Mesendoderm (in vitro differentiated cells): ENCODE data around the gene UTS2B.
"Not testable (repeated sequence)": the region's sequence is repeated elsewhere in the genome, so short reads cannot be mapped to it uniquely, and the experiment has no call there.

Source experiments
- DNase-seq: peaks from one replicate; pipeline ENCODE4 v3.0.0; 2013
- H2AK5ac ChIP-seq: 2 replicates; pipeline ENCODE4 v1.6.1; 2013; ENCODE audit warnings: low read length, inconsistent platforms
- H2BK120ac ChIP-seq: 2 replicates; pipeline ENCODE4 v1.6.1; 2013; ENCODE audit warnings: low read depth, mild to moderate bottlenecking, low read length, moderate library complexity, mixed read lengths
- H2BK15ac ChIP-seq: replicated peaks from 2 replicates; pipeline ENCODE4 v1.6.1; 2013; ENCODE audit warnings: low read depth, mild to moderate bottlenecking, moderate library complexity
- H2BK5ac ChIP-seq: 2 replicates; pipeline ENCODE4 v1.6.1; 2013; ENCODE audit warnings: low read length, inconsistent platforms
- H3K18ac ChIP-seq: 2 replicates; pipeline ENCODE4 v1.6.1; 2013; ENCODE audit warnings: mild to moderate bottlenecking, low read length, mixed read lengths
- H3K23ac ChIP-seq: one replicate; pipeline ENCODE4 v1.6.1; 2013; ENCODE audit warnings: low read length
- H3K27ac ChIP-seq: 2 replicates; pipeline ENCODE4 v1.5.1; 2013; ENCODE audit warnings: low read depth, mild to moderate bottlenecking, inconsistent platforms, low read length, moderate library complexity
- H3K27me3 ChIP-seq: 2 replicates; pipeline ENCODE4 v1.6.1; 2013; ENCODE audit warnings: low read length, control low read depth, mild to moderate bottlenecking, inconsistent platforms; ENCODE audit not compliant: insufficient read depth, poor library complexity
- H3K36me3 ChIP-seq: 2 replicates; pipeline ENCODE4 v1.6.1; 2013; ENCODE audit warnings: low read length, inconsistent platforms; ENCODE audit not compliant: control insufficient read depth, insufficient read depth
- H3K4ac ChIP-seq: one replicate; pipeline ENCODE4 v1.6.1; 2013; ENCODE audit warnings: low read depth, mild to moderate bottlenecking, low read length, moderate library complexity
- H3K4me1 ChIP-seq: 2 replicates; pipeline ENCODE4 v1.6.1; 2013; ENCODE audit warnings: low read depth, low read length, inconsistent platforms; ENCODE audit not compliant: control insufficient read depth
- H3K4me2 ChIP-seq: 2 replicates; pipeline ENCODE4 v1.6.1; 2013; ENCODE audit warnings: low read length
- H3K4me3 ChIP-seq: 2 replicates; pipeline ENCODE4 v1.5.1; 2013; ENCODE audit warnings: mild to moderate bottlenecking, low read length
- H3K56ac ChIP-seq: one replicate; pipeline ENCODE4 v1.6.1; 2013; ENCODE audit warnings: low read length
- H3K79me1 ChIP-seq: 2 replicates; pipeline ENCODE4 v1.6.1; 2013; ENCODE audit warnings: low read length, inconsistent platforms
- H3K79me2 ChIP-seq: 2 replicates; pipeline ENCODE4 v1.6.1; 2013; ENCODE audit warnings: mild to moderate bottlenecking, low read length; ENCODE audit not compliant: control insufficient read depth, insufficient read depth
- H3K9ac ChIP-seq: 2 replicates; pipeline ENCODE4 v1.6.1; 2013; ENCODE audit warnings: low read length, inconsistent platforms
- H4K5ac ChIP-seq: one replicate; pipeline ENCODE4 v1.6.1; 2013; ENCODE audit warnings: low read length
- H4K8ac ChIP-seq: one replicate; pipeline ENCODE4 v1.6.1; 2013; ENCODE audit warnings: low read depth, mild to moderate bottlenecking, control low read depth, low read length, moderate library complexity
- WGBS: extraction: QIAGEN DNeasy Blood & Tissue Kit; methylation state at CpG from one replicate; pipeline ENCODE4 v1.1.7; 2013; ENCODE audit warnings: low lambda C conversion rate, missing lambda C conversion rate; ENCODE audit not compliant: insufficient coverage; ENCODE audit errors: extremely low coverage; 5-methylcytosine and 5-hydroxymethylcytosine counted together

Gene UTS2B

GRCh38 chr3:191282251-191283185, 47.8 kb downstream of the UTS2B start:
- no peaks in the 10 kb centered on the region for H3K79me1 ChIP-seq
- no peaks in the 10 kb centered on the region for H3K4me1 ChIP-seq
- no peak overlapping the region for H3K27ac ChIP-seq
- no peaks in the 10 kb centered on the region for H3K79me2 ChIP-seq
- no peak overlapping the region for H3K23ac ChIP-seq
- no peak overlapping the region for H4K8ac ChIP-seq
- no peak overlapping the region for H4K5ac ChIP-seq
- no peak overlapping the region for H3K18ac ChIP-seq
- no peak for DNase-seq
- no peak overlapping the region for H3K56ac ChIP-seq
- no peak overlapping the region for H2BK5ac ChIP-seq
- H3K4me3 ChIP-seq, result no peak overlapping the region
- no peak overlapping the region for H2AK5ac ChIP-seq
- no peak overlapping the region for H2BK120ac ChIP-seq
- H3K9ac ChIP-seq, result no peak overlapping the region
- no peak overlapping the region for H3K4me2 ChIP-seq
- no peak overlapping the region for H2BK15ac ChIP-seq
- H3K4ac ChIP-seq, result no peak overlapping the region
- WGBS, result no CpG with 5 or more reads among the region's 4 CpGs
- H3K36me3 ChIP-seq, result no peaks in the 10 kb centered on the region
- no peaks in the 10 kb centered on the region for H3K27me3 ChIP-seq

GRCh38 chr3:191280882-191281281, 49.4 kb downstream of the UTS2B start:
- Histone ChIP-seq H3K23ac (no peak overlapping the region), H2BK5ac (no peak overlapping the region), H3K27me3 (no peaks in the 10 kb centered on the region), H3K9ac (no peak overlapping the region), H2BK120ac (no peak overlapping the region), H3K18ac (no peak overlapping the region), H3K4ac (no peak overlapping the region), H3K56ac (no peak overlapping the region), H3K4me3 (no peak overlapping the region), H4K8ac (no peak overlapping the region), H3K4me2 (no peak overlapping the region), H3K27ac (no peak overlapping the region), H3K79me1 (no peaks in the 10 kb centered on the region), H4K5ac (no peak overlapping the region), H2AK5ac (no peak overlapping the region), H3K79me2 (no peaks in the 10 kb centered on the region), H3K36me3 (no peaks in the 10 kb centered on the region), H3K4me1 (no peaks in the 10 kb centered on the region), H2BK15ac (no peak overlapping the region)
- no peak for DNase-seq

- no peak overlapping the region for H2BK120ac ChIP-seq
- no peak for DNase-seq
- no peak overlapping the region for H4K5ac ChIP-seq
- no peak overlapping the region for H2BK5ac ChIP-seq
- H3K4me2 ChIP-seq, result no peak overlapping the region
- no peak overlapping the region for H2BK15ac ChIP-seq
- H3K4ac ChIP-seq, result no peak overlapping the region
- H3K9ac ChIP-seq, result no peak overlapping the region
- no peaks in the 10 kb centered on the region for H3K36me3 ChIP-seq
- no peak overlapping the region for H3K23ac ChIP-seq
- no peak overlapping the region for H2AK5ac ChIP-seq
- no peak overlapping the region for H3K18ac ChIP-seq
- no peaks in the 10 kb centered on the region for H3K79me2 ChIP-seq
- H3K79me1 ChIP-seq, result no peaks in the 10 kb centered on the region
- no peak overlapping the region for H3K4me3 ChIP-seq
- H4K8ac ChIP-seq, result no peak overlapping the region
- H3K56ac ChIP-seq, result no peak overlapping the region
- no peaks in the 10 kb centered on the region for H3K4me1 ChIP-seq
- WGBS, result no CpG with 5 or more reads among the region's 1 CpG
- no peaks in the 10 kb centered on the region for H3K27me3 ChIP-seq
- no peak overlapping the region for H3K27ac ChIP-seq
Observed at GRCh38 chr3:191280111-191280510, 50.2 kb downstream of the UTS2B start.

GRCh38 chr3:191275751-191276150, 54.6 kb downstream of the UTS2B start:
- Histone ChIP-seq H3K4me1 (no peaks in the 10 kb centered on the region), H3K4ac (no peak overlapping the region), H4K8ac (no peak overlapping the region), H3K56ac (no peak overlapping the region), H3K9ac (no peak overlapping the region), H4K5ac (no peak overlapping the region), H3K4me2 (no peak overlapping the region), H3K4me3 (no peak overlapping the region), H3K18ac (no peak overlapping the region), H2BK5ac (no peak overlapping the region), H3K36me3 (no peaks in the 10 kb centered on the region), H2BK120ac (no peak overlapping the region), H3K23ac (no peak overlapping the region), H2AK5ac (no peak overlapping the region), H3K27me3 (no peaks in the 10 kb centered on the region), H3K79me2 (no peaks in the 10 kb centered on the region), H3K79me1 (no peaks in the 10 kb centered on the region), H2BK15ac (no peak overlapping the region), H3K27ac (no peak overlapping the region)
- no peak for DNase-seq

- H3K9ac ChIP-seq, H3K56ac ChIP-seq, H3K36me3 ChIP-seq, H4K8ac ChIP-seq, DNase-seq, H4K5ac ChIP-seq, H3K4me1 ChIP-seq, H3K79me2 ChIP-seq, H2AK5ac ChIP-seq, H2BK120ac ChIP-seq, H3K4me3 ChIP-seq, H3K27me3 ChIP-seq, H3K27ac ChIP-seq, H3K79me1 ChIP-seq, H2BK5ac ChIP-seq, H3K23ac ChIP-seq, H3K18ac ChIP-seq, H2BK15ac ChIP-seq, H3K4ac ChIP-seq, H3K4me2 ChIP-seq: not testable (repeated sequence)
- WGBS, result no CpG with 5 or more reads among the region's 14 CpGs
Observed at GRCh38 chr3:191275244-191275643, 55.1 kb downstream of the UTS2B start.
